Lung (tissue), 12 donors: ENCODE data around the gene MACROD1. TPM values are rescaled to one million over a fixed set of nuclear protein-coding genes. Genes with fewer than 3 reads are reported as not detected.

Source experiments
- ATAC-seq: fragments of 200-7000 bp; cut with Tn5 transposase; one replicate; pipeline ENCODE4 v1.9.1; 2020; ENCODE audit warnings: moderate number of reproducible peaks; ENCODE audit not compliant: insufficient read depth, low FRiP score
- DNase-seq, 3 donors: peaks; one replicate each; pipeline ENCODE4 v3.0.0-alpha.2; 2013 to 2017
- H3K27ac ChIP-seq, 2 donors: one replicate each; pipeline ENCODE4 v1.5.1; 2013; ENCODE audit warnings: mild to moderate bottlenecking in 2 of 2, moderate library complexity in 2 of 2, control low read depth in 1 of 2, inconsistent platforms in 1 of 2, low read depth in 1 of 2, low read length in 1 of 2
- H3K27me3 ChIP-seq, 3 donors: one replicate each; pipeline ENCODE4 v1.5.1; 2013; ENCODE audit warnings: low read length in 2 of 3; ENCODE audit not compliant: control insufficient read depth in 3 of 3, insufficient read depth in 3 of 3
- H3K36me3 ChIP-seq, 4 donors: one replicate each; pipeline ENCODE4 v1.5.1; 2013; ENCODE audit warnings: low read length in 4 of 4, mild to moderate bottlenecking in 1 of 4, moderate library complexity in 1 of 4; ENCODE audit not compliant: control insufficient read depth in 4 of 4, insufficient read depth in 4 of 4
- H3K4me1 ChIP-seq, 5 donors: one replicate each; pipeline ENCODE4 v1.5.1; 2013; ENCODE audit warnings: low read length in 5 of 5, mild to moderate bottlenecking in 2 of 5, moderate library complexity in 1 of 5; ENCODE audit not compliant: control insufficient read depth in 5 of 5, insufficient read depth in 5 of 5
- H3K4me3 ChIP-seq: one replicate; pipeline ENCODE4 v1.5.1; 2013; ENCODE audit warnings: mild to moderate bottlenecking, control low read depth, moderate library complexity
- H3K9ac ChIP-seq, 2 donors: one replicate each; pipeline ENCODE4 v1.5.1; 2013; ENCODE audit warnings: low read length in 2 of 2, control low read depth in 1 of 2; ENCODE audit not compliant: insufficient read depth in 1 of 2
- H3K9me3 ChIP-seq, 4 donors: one replicate each; pipeline ENCODE4 v1.5.1; 2013; ENCODE audit warnings: low read length in 3 of 4, mild to moderate bottlenecking in 1 of 4, moderate library complexity in 1 of 4; ENCODE audit not compliant: control insufficient read depth in 4 of 4, insufficient read depth in 3 of 4
- CTCF ChIP-seq: IDR thresholded peaks from 2 replicates; pipeline ENCODE4 v1.5.1; 2012; ENCODE audit warnings: mild to moderate bottlenecking; ENCODE audit errors: control extremely low read depth, extremely low read depth
- WGBS, 2 donors: extraction: QIAGEN DNeasy Blood & Tissue Kit; methylation state at CpG; one replicate each; pipeline ENCODE4 v1.1.7; 2013; 5-methylcytosine and 5-hydroxymethylcytosine counted together
- polyA plus RNA-seq, 2 donors: library from polyadenylated mRNA; stranded (reverse); fragments of 200-250 nt; gene quantifications; one replicate each; pipeline ENCODE4 v1.2.1, GENCODE V29; 2013
- total RNA-seq, 2 donors: library from RNA; depleted of rRNA in 1 of 2; stranded (reverse); fragments of >200 nt in 1 of 2; gene quantifications; one replicate each; pipeline ENCODE4 v1.2.1, GENCODE V29; 2014 to 2021
- donor health status: control.
- donor health status: control.
- donor health status: Bipolar disorder and iron deficiency.
- donor health status: healthy.
- donor health status: DM: yes; HTN: yes; CAD: no.

Gene MACROD1
- total and polyA plus RNA-seq, 4 donors, result 9.9 to 70.0 (median 19.0) TPM

- 86 to 88% methylated on average over 25 of the region's 25 CpGs for WGBS, 2 donors
- no peak for DNase-seq
- no peak for TF ChIP-seq CTCF
- H3K4me3 ChIP-seq, result no peak overlapping the region
- H3K4me1 ChIP-seq, result peaks cover 0 to 32% (median 0%) of the 10 kb centered on the region in 5 donors
- H3K9me3 ChIP-seq, result no peaks in the 10 kb centered on the region
- H3K9ac ChIP-seq, result peak overlapping the region in 1 of 2 donors; percentile 15
- no peak overlapping the region for H3K27ac ChIP-seq
- peaks cover 0 to 1% (median 0%) of the 10 kb centered on the region in 4 donors for H3K36me3 ChIP-seq
- H3K27me3 ChIP-seq, result no peaks in the 10 kb centered on the region
- ATAC-seq, result no peak
Measured at GRCh38 chr11:64148917-64149617, 16.8 kb downstream of the MACROD1 start.

- H3K4me1 ChIP-seq, result peaks cover 0 to 32% (median 0%) of the 10 kb centered on the region in 5 donors
- no peak overlapping the region for H3K4me3 ChIP-seq
- peak; percentile 84 for TF ChIP-seq CTCF
- WGBS, 2 donors, result 25 to 32% methylated on average over 19 of the region's 19 CpGs
- H3K27me3 ChIP-seq, result no peaks in the 10 kb centered on the region
- H3K27ac ChIP-seq, result peak overlapping the region in 1 of 2 donors; percentile 28
- peaks cover 0 to 1% (median 0%) of the 10 kb centered on the region in 4 donors for H3K36me3 ChIP-seq
- no peaks in the 10 kb centered on the region for H3K9me3 ChIP-seq
- DNase-seq, result peak; percentile 95 to 98 (median 96)
- H3K9ac ChIP-seq, result peak overlapping the region in 1 of 2 donors; percentile 15
- peak; percentile 73 for ATAC-seq
Measured at GRCh38 chr11:64148226-64148916, 17.5 kb downstream of the MACROD1 start.

- Histone ChIP-seq H3K9me3 (no peaks in the 10 kb centered on the region), H3K9ac (no peak overlapping the region), H3K27ac (no peak overlapping the region), H3K4me3 (no peak overlapping the region), H3K4me1 (peaks cover 0 to 32% (median 0%) of the 10 kb centered on the region in 5 donors), H3K27me3 (no peaks in the 10 kb centered on the region), H3K36me3 (no peaks in the 10 kb centered on the region)
- DNase-seq (peak; percentile 67 to 81 (median 73)), ATAC-seq (no peak)
- WGBS, 2 donors, result 65 to 75% methylated on average over 22 of the region's 22 CpGs
- peak; percentile 30 for TF ChIP-seq CTCF
Measured at GRCh38 chr11:64146036-64146955, 19.6 kb downstream of the MACROD1 start.
